Endothelial cell of umbilical vein (primary cell): Measurements from ENCODE around the gene ABCF1.

Experiments used
- CTCF ChIP-seq, 2 donors: IDR thresholded peaks; 1 replicate in 1 of 2; 2 replicates in 1 of 2; pipeline ENCODE4 v1.5.1; 2011; ENCODE audit warnings: low read length in 2 of 2, mild to moderate bottlenecking in 2 of 2, moderate library complexity in 2 of 2, control low read depth in 1 of 2, inconsistent platforms in 1 of 2, low read depth in 1 of 2; ENCODE audit not compliant: insufficient read depth in 1 of 2; ENCODE audit errors: extremely low read depth in 1 of 2
- EZH2 ChIP-seq: IDR thresholded peaks from 2 replicates; pipeline ENCODE4 v1.6.1; 2012; ENCODE audit warnings: borderline replicate concordance, low read depth, mild to moderate bottlenecking, moderate library complexity, low read length, inconsistent platforms; ENCODE audit not compliant: severe bottlenecking
- GATA2 ChIP-seq: IDR thresholded peaks from 2 replicates; pipeline ENCODE4 v1.7.0; 2011; ENCODE audit warnings: low read depth, mild to moderate bottlenecking, moderate library complexity, mixed read lengths, low read length; ENCODE audit not compliant: insufficient read length, insufficient read depth
- JUN ChIP-seq: IDR thresholded peaks from 2 replicates; pipeline ENCODE4 v1.6.1; 2011; ENCODE audit warnings: borderline replicate concordance, low read depth; ENCODE audit not compliant: insufficient read length, insufficient read depth
- POLR2A ChIP-seq: IDR thresholded peaks from 2 replicates; pipeline ENCODE4 v1.6.1; 2012; ENCODE audit warnings: low read depth, mild to moderate bottlenecking, control low read depth, low read length
- POLR2AphosphoS5 ChIP-seq: IDR thresholded peaks from 2 replicates; pipeline ENCODE4 v1.6.1; 2012; ENCODE audit warnings: low read depth, mild to moderate bottlenecking, control low read depth, low read length, moderate library complexity; ENCODE audit not compliant: insufficient read depth

- TF ChIP-seq CTCF (IDR thresholded peaks at IDR 0.05; ENCODE audit: extremely low read depth in 1 of 2, insufficient read depth in 1 of 2, low read depth in 1 of 2, low read length in 2 of 2) (no peak), EZH2 (no peak), GATA2 (no peak), POLR2AphosphoS5 (no peak), JUN (no peak), POLR2A (no peak)
These were observed 13.6 kb upstream of the ABCF1 start for GRCh38 chr6:30557683-30557981.
